ENCODE data around the gene THAP10. TPM values are rescaled to one million over a fixed set of nuclear protein-coding genes. Genes with fewer than 3 reads are reported as not detected.
A peak's percentile ranks its signal among the peaks of the same experiment; 100 is the strongest.
"Not testable (repeated sequence)": the region's sequence is repeated elsewhere in the genome, so short reads cannot be mapped to it uniquely, and the experiment has no call there.

THAP10 gene
- total RNA-seq (1.5 TPM), polyA plus RNA-seq (ENCODE audit: insufficient read depth in 1 of 8, insufficient read length in 8 of 8, low replicate concordance in 1 of 8) (1 to 10 TPM; 1.7 to 3.5 (median 2.4) TPM)
- long read RNA-seq, donor 1, partial matches to known transcripts: 0 of 1 reads
- long read RNA-seq, donor 1, other reads (novel, unspliced or antisense): 0 of 1 reads
- long read RNA-seq, donor 2: 0 reads
- long read RNA-seq, donor 3: 0 reads
- long read RNA-seq, donor 4: 0 reads
- long read RNA-seq, donor 5, partial matches to known transcripts: 0 of 1 reads
- long read RNA-seq, donor 5, other reads (novel, unspliced or antisense): 0 of 1 reads
- long read RNA-seq, donor 6, partial matches to known transcripts: 0 of 1 reads
- long read RNA-seq, donor 6, other reads (novel, unspliced or antisense): 0 of 1 reads
- long read RNA-seq, donor 7, partial matches to known transcripts: 0 of 3 reads
- long read RNA-seq, donor 7, other reads (novel, unspliced or antisense): 0 of 3 reads
- long read RNA-seq, donor 8, partial matches to known transcripts: 0 of 1 reads
- long read RNA-seq, donor 8, other reads (novel, unspliced or antisense): 0 of 1 reads
- long read RNA-seq, donor 9, partial matches to known transcripts: 0 of 2 reads
- long read RNA-seq, donor 9, other reads (novel, unspliced or antisense): 0 of 2 reads
- long read RNA-seq, donor 10, partial matches to known transcripts: 0 of 1 reads
- long read RNA-seq, donor 10, other reads (novel, unspliced or antisense): 0 of 1 reads
- long read RNA-seq, donor 11, partial matches to known transcripts: 0 of 2 reads
- long read RNA-seq, donor 11, other reads (novel, unspliced or antisense): 0 of 2 reads

DNA sequence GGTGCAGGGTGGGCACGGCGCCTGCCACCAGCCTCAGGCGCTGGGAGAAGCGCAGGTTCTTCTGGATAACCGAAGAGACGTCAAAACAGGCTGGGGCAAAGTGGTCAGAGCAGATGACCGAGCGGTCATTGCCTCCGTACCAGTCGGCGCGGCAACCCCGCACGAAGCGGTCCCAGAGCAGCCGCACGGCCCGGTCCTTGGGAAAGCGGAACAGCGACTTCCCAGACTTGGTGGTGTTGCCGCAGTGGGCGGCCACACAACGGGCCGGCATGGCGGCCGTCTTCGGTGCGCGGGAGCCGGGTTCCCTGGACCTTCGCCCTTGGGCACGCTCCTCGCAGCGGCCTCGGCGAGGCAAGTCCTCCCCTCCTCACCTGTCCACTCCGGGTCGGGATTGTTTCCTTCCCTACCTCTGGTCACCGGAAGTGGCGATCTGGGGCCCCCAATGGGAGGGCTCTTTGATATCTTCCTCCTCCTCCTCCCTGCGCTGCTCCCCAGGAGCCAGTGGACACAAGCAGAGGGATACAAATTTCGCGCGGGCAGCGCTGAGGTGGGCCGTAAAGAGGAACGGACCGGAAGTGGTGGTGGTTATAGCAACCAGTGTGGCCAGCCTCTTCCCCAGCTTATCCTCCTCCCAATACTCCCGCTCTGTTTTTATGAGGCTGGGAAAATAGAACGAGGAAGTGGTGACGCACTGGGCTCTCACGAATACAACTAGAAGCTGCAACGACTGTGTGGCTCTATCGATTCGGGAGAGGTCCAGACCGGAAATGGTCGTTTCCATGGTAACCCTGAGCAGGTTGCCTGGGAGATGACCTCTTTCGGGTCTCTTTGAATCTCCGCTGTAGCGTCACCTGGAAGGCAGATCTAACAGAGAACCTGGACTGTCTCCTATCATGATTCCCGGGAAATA, at the start of gene THAP10, which contains the start of gene LRRC49:
Gene THAP10 (minus strand): TSS at position 432 of the 910 bp plus-strand sequence. CDS start 161 bp downstream, at position 271.
Gene LRRC49 (plus strand): TSS at position 825 of the 910 bp plus-strand sequence. CDS start 69 bp downstream, at position 894.
- Histone ChIP-seq H3K27ac (ENCODE audit: low read length) (peak within 1 kb of the TSS; percentile 94), H3K36me3 (ENCODE audit: control insufficient read depth, insufficient read depth, low read length) (no peaks in the 10 kb centered on the region), H3K9me3 (replicated peaks; ENCODE audit: control insufficient read depth, low read depth, low read length) (no peaks in the 10 kb centered on the region), H3K4me1 (ENCODE audit: control insufficient read depth, insufficient read depth, low read length) (peaks cover 7% of the 10 kb centered on the region), H3K27me3 (ENCODE audit: control insufficient read depth, insufficient read depth, low read length) (no peaks in the 10 kb centered on the region), H3K4me3 (ENCODE audit: low read length) (peak within 1 kb of the TSS; percentile 88)
- WGBS (ENCODE audit: insufficient coverage): under 1% methylated on average over 51 of the region's 61 CpGs
- peak; percentile 98 for DNase-seq

DNA sequence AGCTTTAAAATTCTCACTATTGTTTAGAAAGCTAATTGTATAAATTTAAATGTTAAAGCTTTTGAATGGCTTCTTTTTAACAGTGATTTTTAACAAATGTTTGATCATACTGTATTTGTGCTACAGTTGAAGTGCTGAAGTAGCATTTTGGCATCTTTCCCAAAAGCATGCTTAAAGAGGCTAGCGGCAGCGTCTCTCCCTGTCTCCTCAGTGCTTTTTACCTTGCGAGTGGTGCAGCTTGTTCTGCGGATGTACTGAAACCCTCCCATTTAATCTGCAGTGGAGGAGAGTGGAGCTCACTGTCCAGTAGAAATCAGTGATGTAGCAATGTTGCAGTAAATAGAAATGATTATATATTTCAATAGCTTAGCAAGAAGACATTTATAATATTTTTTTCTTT, 44.1 kb upstream of the THAP10 start:
- H3K9me3 ChIP-seq (replicated peaks; ENCODE audit: control insufficient read depth, low read depth, low read length): no peaks in the 10 kb centered on the region
- H3K27ac ChIP-seq (ENCODE audit: low read length): no peak overlapping the region
- no peaks in the 10 kb centered on the region for H3K4me1 ChIP-seq (ENCODE audit: control insufficient read depth, insufficient read depth, low read length)
- peak; percentile 57 for DNase-seq
- no peaks in the 10 kb centered on the region for H3K36me3 ChIP-seq (ENCODE audit: control insufficient read depth, insufficient read depth, low read length)
- H3K4me3 ChIP-seq (ENCODE audit: low read length): no peak overlapping the region
- WGBS (ENCODE audit: insufficient coverage): no CpG with 5 or more reads among the region's 4 CpGs
- no peaks in the 10 kb centered on the region for H3K27me3 ChIP-seq (ENCODE audit: control insufficient read depth, insufficient read depth, low read length)

DNA sequence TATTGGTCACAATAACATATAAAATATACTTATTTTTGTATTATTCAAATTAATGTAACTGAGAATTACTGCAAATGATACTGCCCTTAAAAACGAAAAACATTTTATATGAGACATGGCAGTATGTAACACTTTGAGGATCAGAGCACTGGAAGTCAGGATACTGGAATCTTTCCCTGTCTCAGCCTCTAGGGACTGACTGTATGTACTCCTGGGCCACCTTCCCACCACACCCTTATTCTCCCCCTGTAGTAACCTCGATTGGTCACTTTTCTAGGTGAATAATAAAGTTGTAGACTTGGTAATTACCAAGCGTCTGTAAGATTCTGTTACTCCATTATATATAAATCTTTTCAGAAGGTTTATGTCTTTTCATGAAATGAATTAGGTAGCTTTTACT, 43.4 kb upstream of the THAP10 start:
- Histone ChIP-seq H3K4me3 (ENCODE audit: low read length) (no peak overlapping the region), H3K4me1 (ENCODE audit: control insufficient read depth, insufficient read depth, low read length) (no peaks in the 10 kb centered on the region), H3K9me3 (replicated peaks; ENCODE audit: control insufficient read depth, low read depth, low read length) (no peaks in the 10 kb centered on the region), H3K27me3 (ENCODE audit: control insufficient read depth, insufficient read depth, low read length) (no peaks in the 10 kb centered on the region), H3K27ac (ENCODE audit: low read length) (no peak overlapping the region), H3K36me3 (ENCODE audit: control insufficient read depth, insufficient read depth, low read length) (no peaks in the 10 kb centered on the region)
- DNase-seq: no peak
- WGBS (ENCODE audit: insufficient coverage): no CpG with 5 or more reads among the region's 3 CpGs

DNA sequence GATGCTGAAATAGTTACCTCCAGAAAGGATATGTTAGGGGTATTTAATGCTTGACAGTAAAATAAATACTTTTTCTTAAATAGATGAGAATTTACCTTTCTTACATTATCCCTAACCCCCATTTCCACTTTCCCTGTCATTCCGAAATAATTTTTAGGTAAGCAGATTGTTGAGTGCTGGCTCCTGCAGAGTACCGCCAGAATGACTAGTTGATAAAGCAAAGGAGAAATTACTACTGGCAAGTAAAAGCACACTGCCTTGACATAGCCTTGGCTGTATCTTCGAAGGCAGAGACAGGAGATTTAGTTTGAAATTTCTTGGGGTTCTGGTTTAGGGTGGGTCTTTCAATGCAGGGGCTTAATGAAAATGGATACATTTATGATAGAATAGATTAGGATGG, 41.2 kb upstream of the THAP10 start:
- Histone ChIP-seq H3K36me3 (ENCODE audit: control insufficient read depth, insufficient read depth, low read length) (no peaks in the 10 kb centered on the region), H3K27me3 (ENCODE audit: control insufficient read depth, insufficient read depth, low read length) (no peaks in the 10 kb centered on the region), H3K4me3 (ENCODE audit: low read length) (no peak overlapping the region), H3K4me1 (ENCODE audit: control insufficient read depth, insufficient read depth, low read length) (no peaks in the 10 kb centered on the region), H3K27ac (ENCODE audit: low read length) (no peak overlapping the region), H3K9me3 (replicated peaks; ENCODE audit: control insufficient read depth, low read depth, low read length) (no peaks in the 10 kb centered on the region)
- no peak for DNase-seq
- WGBS (ENCODE audit: insufficient coverage): 100% methylated on average over 1 of the region's 3 CpGs

DNA sequence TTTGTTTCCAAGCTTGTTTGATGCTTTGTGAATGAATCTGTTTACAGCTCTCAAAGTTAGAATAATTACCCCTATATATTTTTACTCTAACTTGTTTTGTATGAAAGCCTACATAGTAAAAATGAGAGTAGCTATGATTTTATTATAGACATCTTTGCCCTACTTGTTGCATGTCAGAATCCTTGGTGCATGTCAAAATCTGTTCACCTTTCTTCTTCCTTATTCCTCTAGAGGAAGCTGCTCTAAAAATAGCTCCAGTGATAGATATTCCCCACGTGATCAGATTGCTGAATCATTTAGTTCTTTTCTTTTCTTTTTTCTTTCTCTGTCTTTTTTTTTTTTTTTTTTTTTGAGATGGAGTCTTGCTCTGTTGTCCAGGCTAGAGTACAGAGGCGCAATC, 40.2 kb upstream of the THAP10 start:
- H3K4me3 ChIP-seq (ENCODE audit: low read length): no peak overlapping the region

DNA sequence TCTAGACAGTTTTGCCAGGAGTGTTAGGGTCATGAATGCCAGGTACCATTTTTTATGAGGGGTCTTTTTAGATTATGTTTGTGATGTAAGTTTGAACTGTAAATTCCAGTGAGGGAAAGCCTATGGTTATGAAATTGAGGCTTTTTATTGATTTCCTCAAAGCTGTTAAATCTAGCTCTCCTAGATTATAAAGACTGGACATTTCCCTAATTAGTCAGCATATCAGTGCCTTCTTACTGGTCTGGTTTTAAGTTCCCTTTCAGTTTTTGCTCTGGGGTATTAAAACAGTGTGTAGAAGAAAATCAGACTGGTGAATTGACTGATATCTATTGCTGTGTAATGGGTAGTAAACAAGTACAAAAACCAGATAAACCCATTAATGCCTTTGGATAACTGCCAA, 39.6 kb upstream of the THAP10 start:
- Histone ChIP-seq H3K4me1 (ENCODE audit: control insufficient read depth, insufficient read depth, low read length) (no peaks in the 10 kb centered on the region), H3K4me3 (ENCODE audit: low read length) (no peak overlapping the region), H3K27me3 (ENCODE audit: control insufficient read depth, insufficient read depth, low read length) (no peaks in the 10 kb centered on the region), H3K27ac (ENCODE audit: low read length) (no peak overlapping the region), H3K36me3 (ENCODE audit: control insufficient read depth, insufficient read depth, low read length) (no peaks in the 10 kb centered on the region), H3K9me3 (replicated peaks; ENCODE audit: control insufficient read depth, low read depth, low read length) (no peaks in the 10 kb centered on the region)
- DNase-seq: no peak

More for the DNA sequence above, 40.2 kb upstream of the THAP10 start:
- no CpG with 5 or more reads among the region's 2 CpGs for WGBS (ENCODE audit: insufficient coverage)
- no peak for DNase-seq
- Histone ChIP-seq H3K4me1 (ENCODE audit: control insufficient read depth, insufficient read depth, low read length) (no peaks in the 10 kb centered on the region), H3K27me3 (ENCODE audit: control insufficient read depth, insufficient read depth, low read length) (no peaks in the 10 kb centered on the region), H3K36me3 (ENCODE audit: control insufficient read depth, insufficient read depth, low read length) (no peaks in the 10 kb centered on the region), H3K27ac (ENCODE audit: low read length) (no peak overlapping the region), H3K9me3 (replicated peaks; ENCODE audit: control insufficient read depth, low read depth, low read length) (no peaks in the 10 kb centered on the region)

DNA sequence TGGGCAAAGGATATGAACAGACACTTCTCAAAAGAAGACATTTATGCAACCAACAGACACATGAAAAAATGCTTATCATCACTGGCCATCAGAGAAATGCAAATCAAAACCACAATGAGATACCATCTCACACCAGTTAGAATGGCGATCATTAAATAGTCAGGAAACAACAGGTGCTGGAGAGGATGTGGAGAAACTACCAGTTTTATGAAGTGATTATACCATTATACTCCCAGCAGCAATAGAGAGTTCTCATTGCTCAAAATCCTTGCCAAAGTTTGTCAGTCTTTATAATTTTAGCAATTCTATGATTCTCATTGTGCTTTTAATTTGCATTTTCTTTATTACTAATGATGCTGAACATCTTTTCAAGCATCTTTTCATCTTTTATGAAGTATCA, 34.7 kb upstream of the THAP10 start:
- not testable (repeated sequence) for H3K9me3 ChIP-seq (replicated peaks; ENCODE audit: control insufficient read depth, low read depth, low read length); H3K27me3 ChIP-seq (ENCODE audit: control insufficient read depth, insufficient read depth, low read length); H3K4me1 ChIP-seq (ENCODE audit: control insufficient read depth, insufficient read depth, low read length); H3K27ac ChIP-seq (ENCODE audit: low read length); H3K36me3 ChIP-seq (ENCODE audit: control insufficient read depth, insufficient read depth, low read length); DNase-seq; H3K4me3 ChIP-seq (ENCODE audit: low read length)
- WGBS (ENCODE audit: insufficient coverage): no CpG with 5 or more reads among the region's 1 CpG

DNA sequence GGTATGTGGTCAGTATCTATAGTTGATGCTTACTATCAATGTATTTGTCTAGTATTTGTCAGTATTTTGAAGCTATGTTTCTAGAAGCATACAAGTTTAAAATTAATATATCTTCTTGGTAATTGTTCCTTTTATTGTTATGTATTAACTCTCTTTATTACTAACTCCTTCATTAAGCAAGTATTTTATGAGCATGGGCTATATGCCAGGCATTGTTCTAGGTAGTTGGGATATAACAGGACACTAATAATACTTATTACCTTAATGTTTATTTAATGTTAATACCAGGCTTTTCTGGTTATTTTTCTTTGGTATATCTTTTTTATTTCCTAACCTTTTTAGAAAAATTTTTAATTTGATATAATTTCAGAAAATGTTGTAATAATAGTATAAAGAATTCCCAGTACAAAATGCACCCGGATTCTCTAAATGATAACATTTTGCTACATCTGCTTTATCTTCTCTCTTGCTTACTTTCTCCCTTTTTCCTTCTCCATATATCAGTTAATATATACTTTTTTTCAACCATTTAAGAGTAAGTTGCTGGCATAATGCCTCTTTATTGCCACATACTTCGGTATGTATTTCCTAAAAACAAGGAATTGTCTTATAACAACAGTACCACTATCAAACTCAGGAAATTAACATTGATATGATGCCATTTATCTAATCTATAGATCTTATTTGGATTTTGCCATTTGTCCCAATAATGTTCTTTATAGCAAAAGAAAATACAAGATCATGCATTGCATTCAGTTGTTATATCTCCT, 31.3 kb upstream of the THAP10 start:
- H3K36me3 ChIP-seq (ENCODE audit: control insufficient read depth, insufficient read depth, low read length): no peaks in the 10 kb centered on the region
- no CpG with 5 or more reads among the region's 2 CpGs for WGBS (ENCODE audit: insufficient coverage)
- H3K4me3 ChIP-seq (ENCODE audit: low read length): no peak overlapping the region
- no peaks in the 10 kb centered on the region for H3K4me1 ChIP-seq (ENCODE audit: control insufficient read depth, insufficient read depth, low read length)
- DNase-seq: no peak
- H3K27ac ChIP-seq (ENCODE audit: low read length): no peak overlapping the region
- no peaks in the 10 kb centered on the region for H3K9me3 ChIP-seq (replicated peaks; ENCODE audit: control insufficient read depth, low read depth, low read length)
- H3K27me3 ChIP-seq (ENCODE audit: control insufficient read depth, insufficient read depth, low read length): no peaks in the 10 kb centered on the region

DNA sequence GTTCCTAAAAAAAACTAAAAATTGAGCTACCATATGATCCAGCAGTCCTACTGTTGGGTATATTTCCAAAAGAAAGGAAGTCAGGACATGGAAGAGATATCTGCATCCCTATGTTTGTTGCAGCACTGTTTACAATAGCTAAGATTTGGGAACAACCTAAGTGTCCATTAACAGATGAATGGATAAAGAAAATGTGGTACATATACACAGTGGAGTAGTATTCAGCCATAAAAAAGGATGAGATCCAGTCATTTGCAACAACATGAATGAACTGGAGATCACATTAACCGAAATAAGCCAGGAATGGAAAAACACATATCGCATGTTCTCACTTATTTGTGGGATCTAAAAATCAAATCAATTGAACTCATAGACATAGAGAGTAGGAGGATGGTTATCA, 29.9 kb upstream of the THAP10 start:
- Histone ChIP-seq H3K27ac (ENCODE audit: low read length) (no peak overlapping the region), H3K27me3 (ENCODE audit: control insufficient read depth, insufficient read depth, low read length) (no peaks in the 10 kb centered on the region), H3K9me3 (replicated peaks; ENCODE audit: control insufficient read depth, low read depth, low read length) (no peaks in the 10 kb centered on the region), H3K4me1 (ENCODE audit: control insufficient read depth, insufficient read depth, low read length) (no peaks in the 10 kb centered on the region), H3K4me3 (ENCODE audit: low read length) (no peak overlapping the region), H3K36me3 (ENCODE audit: control insufficient read depth, insufficient read depth, low read length) (no peaks in the 10 kb centered on the region)
- no CpG with 5 or more reads among the region's 2 CpGs for WGBS (ENCODE audit: insufficient coverage)
- no peak for DNase-seq
